HG02623 (cell line): Measurements from ENCODE around the gene TTLL11.

Experiments
- ATAC-seq: cut with Tn5 transposase; IDR thresholded peaks from one replicate; pipeline ENCODE4 v1.9.1; 2021; ENCODE audit warnings: moderate library complexity; ENCODE audit not compliant: unreplicated experiment

Gene TTLL11

DNA sequence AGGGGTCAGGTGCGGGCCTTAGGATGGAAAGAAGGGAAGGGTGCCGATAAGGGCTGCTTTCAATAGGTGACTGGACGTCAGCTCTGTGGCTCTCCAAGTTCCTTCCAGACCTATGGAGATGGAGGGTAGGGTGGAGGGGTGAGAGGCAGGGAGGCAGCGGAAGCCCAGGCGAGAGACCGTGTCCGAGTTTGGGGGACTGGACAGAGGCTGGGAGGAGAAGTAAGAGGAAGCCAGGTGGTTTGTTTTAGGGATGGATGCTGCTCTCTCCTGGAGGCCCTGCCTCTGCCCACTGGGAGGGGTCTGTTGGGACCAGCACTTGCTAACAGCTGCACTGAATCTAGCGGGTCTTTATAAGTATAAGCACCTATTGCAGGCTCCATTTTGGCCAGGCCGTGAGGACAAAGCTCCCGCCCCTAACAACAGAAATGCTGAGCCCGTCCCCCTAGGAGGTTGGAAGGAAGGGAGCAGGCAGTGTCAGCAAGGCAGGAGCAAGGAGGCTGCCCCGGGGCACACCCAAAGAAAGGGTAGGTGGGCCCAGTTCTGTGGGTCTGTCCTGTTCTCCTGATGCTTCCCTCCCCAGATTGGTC is 274.2 kb downstream of the TTLL11 start:
- no peak for ATAC-seq

DNA sequence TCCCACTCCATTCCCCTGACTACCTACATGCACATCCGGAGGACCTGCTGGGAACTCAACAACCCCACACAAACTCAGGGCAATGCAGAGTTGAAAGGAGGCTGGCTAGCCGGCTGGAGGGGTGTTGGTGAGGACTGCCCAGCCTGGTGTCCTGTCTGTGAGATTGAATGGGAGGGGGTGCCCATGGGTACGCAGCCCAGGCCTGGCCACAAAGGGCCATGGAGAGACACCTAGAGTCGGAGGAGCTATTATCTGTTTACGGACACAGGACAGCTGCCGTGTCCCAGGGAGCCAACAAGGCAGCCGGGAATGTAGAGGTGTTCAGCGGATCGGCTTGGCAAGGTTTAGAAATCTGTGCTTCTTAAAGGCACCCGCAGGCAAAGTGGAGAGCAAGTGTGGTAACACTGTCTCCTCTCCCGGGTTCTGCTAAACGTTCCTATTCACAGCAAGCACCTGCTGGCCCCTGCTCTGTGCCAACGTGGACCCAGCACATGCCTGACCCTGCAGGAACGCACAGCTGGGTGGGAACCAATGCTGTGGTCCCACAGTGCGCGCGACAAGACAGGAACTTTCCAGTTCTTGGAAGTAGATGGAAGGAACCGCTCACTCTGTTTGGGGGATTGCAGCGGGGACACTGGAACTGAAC is 275.0 kb downstream of the TTLL11 start:
- ATAC-seq, result no peak

DNA sequence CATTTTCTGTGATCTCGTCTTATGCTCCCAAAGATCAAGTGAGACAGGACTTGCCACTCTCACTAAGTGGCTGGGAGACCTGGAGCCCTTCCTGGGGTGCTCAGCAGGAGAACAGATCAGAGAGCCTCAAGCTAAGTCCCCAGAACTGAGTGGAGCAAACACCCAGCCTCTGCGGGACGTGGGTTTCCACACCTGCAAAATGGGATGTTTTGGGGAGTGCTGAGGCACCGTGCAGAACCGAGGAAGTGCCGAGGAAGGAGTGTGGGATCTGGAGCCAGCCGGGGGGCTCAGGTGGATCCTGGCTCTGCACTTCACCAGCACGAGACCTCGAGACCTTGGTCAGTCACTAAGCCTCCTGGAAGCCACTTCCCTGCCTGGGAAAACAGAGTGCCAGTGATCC is 275.6 kb downstream of the TTLL11 start:
- no peak for ATAC-seq

DNA sequence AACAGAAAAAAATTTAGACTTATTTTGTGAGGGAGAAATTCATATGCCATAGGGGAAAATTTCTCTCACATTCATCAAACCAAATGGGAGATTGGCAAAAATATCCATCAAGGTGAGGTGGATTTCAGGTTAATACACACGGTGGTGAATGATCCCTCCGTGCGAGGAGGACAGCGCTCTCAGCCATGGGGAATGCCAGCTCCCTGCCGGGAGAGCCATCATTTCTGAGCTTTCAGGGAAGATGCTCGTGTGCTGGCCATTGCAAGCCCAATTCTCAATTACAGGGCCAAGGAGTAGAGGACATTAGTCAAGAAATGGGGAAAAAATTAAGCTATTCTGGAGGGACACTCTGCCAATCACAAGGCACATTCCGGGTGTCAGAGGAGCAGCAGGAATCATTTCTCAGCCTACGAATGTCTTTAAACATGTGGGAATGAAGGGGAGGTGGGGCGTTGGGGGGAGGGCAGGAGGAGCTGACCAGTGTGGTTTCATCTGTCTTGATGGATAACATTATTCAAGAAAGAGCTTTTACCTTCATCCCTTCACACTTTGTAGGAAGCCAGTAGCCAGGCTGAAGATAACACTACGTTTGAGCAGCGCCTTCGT is 276.2 kb downstream of the TTLL11 start:
- ATAC-seq, result no peak

DNA sequence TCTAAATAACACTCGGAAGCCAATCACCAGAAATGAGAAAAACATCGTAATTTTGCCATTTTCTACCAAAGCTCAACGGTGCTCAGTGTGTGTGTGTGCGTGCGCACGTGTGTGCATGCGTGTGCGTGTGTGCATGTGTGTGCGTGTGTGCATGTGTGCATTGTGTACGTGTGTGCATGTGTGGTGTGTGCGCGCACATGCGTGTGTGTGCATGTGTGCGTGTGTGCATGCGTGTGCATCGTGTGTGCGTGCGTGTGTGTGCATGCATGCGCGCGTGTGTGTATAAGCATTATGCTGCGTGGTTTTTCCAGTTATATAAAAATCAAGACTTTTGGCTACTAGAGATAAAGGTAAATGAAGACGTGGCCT is 276.7 kb downstream of the TTLL11 start:
- ATAC-seq, result no peak

DNA sequence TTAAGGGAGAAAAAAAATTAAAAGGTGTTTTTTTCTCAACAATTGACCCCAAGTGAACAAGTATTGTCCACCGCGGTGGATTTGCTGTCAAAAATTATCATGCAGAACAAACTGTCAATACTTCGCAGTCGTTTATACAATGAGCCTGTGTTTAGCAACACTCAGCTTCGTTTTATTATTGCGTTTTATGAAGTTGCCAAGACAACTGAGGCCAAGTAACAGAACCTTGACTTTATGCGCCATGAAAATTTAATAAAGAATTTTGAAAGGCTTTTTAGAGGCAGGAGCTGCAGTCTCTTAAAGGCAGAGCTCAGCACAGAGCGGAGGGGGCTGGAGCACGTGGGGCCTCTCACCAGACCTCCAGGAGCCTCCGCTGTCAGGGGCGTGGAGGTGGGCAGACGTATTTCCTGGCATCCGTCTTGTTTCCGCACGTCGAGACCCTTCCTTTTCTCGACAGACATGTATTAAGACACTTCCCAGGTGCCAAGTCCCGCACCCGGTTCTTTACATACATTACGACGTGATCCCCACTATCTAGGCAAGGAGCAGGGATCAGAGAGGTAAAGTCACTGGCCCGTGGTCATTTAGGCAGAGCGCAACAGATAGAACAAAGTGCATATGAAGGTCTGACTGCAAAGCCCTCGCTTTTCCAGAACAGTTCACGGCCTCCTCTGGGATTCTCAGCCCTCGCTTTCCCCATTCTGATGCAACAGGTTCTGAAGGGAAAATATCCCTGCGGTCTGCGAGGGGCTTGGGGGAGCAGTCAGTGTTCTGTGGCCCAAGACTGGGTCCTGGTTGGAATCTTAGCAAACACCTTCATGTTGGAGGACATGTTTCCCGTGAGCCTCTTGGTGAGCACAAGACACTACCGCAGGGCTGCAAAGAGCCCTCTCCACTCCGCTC is 277.3 kb downstream of the TTLL11 start:
- no peak for ATAC-seq

DNA sequence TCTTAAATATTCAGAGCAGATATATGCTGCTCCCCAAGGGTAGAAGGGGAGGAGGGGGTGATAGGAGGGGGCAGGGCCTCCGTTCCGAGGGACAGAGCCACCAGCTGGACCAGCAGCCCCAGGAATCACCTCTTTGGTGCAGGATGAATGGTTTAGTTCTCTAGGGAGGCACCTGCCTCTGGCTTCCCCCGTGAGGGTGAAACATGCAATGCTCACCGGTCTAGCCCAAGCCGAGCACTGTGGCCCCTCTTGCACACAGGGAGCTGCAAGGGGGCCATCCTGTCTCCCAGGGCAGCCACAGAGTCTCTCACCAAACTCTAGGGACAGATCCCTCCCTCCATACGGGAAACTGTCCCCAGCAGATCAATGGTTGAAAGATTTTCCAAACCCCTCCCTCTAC is 278.0 kb downstream of the TTLL11 start:
- ATAC-seq, result no peak

DNA sequence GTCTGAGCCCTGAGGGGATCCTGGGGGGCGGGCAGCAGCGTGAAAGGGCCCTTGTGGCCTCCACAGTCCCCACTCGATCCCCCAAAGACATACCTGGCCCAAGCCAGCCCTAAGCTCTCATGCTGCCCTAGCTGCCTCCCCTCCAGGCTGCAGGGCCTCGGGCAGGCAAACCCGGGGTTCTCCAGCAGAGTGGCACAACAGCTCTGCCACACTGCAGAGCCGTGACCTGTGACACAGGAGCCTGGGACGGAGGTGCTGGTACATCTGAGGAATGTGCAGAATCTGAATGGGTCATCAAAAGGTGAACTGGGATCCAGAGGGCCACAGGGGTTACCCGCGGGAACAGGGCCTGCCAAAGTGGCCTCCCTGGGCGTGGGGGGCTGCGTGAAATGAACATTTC is 278.5 kb downstream of the TTLL11 start:
- no peak for ATAC-seq

DNA sequence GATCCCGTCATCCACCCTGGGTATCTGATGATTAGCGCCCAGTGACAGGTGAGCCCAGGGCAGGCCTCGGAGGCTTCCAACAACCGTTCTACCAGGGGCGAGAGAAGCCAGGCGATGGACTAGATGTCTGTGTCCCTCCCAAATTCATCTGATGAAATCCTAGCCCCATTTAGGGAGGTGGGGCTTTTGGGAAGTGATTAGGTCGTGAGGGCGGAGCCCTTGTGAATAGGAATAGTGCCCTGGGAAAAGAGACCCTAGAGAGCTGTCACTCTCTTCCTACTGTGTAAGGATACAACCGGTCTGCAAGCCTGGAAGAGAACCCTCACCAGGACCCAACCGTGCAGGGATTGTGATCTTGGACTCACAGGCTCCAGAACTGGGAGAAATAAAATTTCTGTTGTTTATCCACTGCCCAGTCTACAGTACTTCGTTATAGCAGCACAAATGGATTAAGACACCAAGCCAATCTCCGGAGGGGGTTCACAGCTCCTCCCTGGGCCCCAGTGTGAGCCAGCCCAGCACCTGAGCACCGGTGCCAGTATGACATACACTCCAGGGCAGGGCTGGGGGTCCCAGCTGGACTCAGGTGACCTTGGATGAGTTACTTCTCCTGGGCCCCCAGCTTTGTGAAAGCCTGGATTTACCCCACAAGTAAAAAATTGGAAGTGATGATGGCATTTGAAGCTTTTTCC is 279.4 kb downstream of the TTLL11 start:
- no peak for ATAC-seq

DNA sequence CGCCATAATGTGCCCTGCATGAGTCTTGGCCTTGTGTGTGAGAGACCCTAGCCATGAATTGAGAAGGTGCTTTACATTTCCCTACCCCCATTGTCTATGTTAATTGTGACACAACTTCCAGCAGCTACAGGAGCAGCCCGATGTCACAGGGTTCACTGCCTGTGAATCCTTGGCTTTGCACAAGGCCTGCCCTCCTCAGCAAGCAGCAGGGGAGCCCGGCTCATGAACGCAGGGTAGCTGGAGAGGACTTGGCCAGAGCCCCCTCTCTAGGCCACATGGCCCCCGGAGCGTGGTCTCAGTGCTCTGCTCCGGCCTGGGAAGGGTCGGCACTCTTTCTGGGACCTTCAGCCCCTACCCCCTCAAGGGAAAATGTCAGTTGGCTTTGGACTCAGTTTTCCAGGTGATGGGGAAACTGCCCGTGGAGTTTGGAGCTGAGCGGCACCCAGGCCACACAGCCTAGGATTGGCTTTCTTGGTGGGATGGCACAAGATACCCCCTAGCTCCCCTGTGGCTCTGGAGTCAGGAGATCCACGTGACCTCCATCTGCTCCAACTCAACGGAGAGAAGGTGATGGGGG is 280.9 kb downstream of the TTLL11 start:
- ATAC-seq, result no peak

DNA sequence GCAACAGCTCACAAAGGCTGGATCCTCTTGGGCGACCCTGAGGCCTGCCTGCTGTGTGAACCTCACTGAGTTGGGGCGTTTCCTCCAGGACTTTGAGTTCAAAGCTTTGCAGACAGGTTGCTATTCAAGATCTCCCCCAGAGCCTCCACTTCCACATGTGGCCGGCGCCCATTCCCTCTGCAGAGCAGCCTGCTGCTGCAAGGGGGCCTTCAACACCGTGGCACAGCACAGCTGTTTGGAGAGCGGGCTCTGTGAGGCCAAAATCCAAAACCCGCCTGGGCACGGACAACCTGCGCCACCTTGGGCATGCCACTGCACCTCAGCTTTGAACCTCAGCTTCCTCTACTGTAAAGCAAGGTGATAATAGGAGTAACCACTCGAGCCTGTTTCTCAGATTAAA is 281.4 kb downstream of the TTLL11 start:
- no peak for ATAC-seq

DNA sequence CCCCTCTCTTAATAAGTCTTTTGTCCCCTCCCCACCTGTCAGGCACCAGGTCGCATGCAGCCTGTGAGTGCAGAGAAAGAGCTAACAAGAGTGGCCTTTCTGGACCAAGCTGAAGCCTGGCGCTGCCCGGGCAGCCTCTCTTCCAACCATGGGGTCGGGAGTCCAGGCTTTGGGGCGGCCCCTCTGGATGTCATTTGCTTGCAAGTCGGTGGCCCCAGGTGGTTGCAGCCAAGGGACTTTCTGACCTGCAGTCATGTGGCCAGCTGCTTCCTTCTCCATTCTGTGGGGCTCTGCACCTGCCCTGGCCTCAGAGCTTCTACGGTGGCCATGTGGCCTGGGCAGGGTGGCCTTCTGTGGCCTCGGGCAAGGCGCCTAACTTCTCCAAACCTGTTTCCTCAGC is 282.0 kb downstream of the TTLL11 start:
- no peak for ATAC-seq

DNA sequence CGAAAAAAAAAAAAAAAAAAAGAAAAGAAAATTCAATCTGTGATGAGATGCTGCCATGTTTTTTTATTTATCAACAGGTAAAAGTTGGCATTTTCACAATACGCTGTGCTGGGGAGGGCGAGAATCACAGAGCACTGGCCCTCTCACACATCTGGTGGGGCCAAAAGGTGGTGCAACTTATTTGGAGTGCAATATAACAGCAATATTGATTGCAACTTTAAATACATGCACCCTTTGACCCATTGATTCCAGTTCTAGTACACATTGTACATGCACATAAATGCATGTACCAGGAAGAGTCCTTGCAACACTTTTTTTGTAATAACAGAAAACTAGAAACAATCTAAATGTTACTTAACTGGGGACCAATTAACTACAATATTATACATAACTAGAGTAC is 282.6 kb downstream of the TTLL11 start:
- ATAC-seq, result no peak

DNA sequence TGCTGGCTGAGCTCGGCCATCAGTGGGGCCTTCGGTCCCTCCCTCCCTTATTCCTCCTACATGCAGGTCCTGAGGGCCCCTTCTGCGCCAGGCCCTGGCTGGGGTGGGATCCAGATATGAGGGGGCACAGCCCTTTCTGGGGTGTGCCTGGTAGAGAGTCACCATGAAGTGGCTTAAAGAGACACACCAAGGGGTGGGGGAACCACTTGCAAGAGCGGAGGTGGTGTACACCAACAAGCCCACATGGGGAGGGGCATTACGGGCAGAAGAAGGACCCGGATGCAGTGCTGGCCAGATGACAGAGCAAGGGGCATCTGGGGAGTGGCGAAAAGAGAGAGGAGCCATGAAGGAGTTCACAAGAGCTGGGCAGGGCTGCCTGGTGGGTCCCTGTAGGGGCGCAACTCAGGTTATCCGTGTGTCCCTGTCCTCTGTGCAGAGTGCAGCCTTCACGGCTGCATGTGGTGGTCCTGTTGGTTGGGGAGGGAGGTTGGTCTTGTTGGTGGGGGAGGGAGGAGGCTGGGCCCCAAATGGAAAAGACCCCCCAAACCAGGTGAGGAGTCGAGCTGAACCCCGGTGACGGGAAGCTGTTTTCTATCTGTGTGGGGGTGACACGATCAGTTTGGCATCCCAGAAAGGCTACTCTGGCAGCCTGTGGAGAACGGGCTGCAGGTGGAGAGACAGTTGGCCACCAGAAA is 283.6 kb downstream of the TTLL11 start:
- no peak for ATAC-seq

DNA sequence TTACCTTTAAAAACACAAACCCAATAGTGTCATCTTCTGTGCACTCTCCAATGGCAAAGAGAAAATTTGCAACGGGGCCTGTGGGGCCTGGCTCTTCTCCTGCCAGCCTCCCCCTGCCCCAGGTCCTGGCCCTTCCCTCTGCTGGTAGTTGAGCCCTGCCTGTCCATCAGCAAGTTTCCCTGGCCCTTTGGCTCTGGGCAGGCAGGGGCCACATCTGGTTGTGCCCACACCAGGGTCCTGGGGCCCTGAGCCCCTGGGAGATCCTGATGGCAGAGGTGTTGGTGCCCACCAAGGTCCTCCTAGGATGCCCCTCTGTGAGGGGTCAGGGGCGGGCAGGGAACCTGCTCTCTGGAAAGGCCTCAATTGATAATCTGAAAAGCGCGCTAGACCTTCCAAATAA is 284.3 kb downstream of the TTLL11 start:
- no peak for ATAC-seq

DNA sequence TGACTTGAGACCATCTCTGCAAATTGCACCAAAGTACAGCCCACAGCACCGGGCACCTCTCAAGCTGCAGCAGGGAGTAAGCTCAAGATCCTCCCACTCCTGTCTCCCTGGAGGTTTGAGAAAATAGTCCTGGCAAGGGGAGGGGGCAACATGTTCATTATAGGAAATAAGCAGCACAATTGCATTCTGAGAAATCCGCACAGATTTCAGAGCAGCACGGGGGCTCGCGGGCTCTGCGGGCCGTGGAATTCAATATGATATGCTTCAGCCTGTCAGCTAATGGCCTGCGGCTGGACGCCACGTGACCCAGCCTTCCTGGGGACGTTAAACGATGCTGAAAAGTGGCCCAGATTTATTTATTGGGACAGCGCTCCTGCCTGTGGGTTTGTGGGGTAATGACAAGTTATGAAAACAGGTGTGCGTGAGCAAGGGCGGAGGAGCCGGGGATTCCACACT is 285.3 kb downstream of the TTLL11 start:
- no peak for ATAC-seq

DNA sequence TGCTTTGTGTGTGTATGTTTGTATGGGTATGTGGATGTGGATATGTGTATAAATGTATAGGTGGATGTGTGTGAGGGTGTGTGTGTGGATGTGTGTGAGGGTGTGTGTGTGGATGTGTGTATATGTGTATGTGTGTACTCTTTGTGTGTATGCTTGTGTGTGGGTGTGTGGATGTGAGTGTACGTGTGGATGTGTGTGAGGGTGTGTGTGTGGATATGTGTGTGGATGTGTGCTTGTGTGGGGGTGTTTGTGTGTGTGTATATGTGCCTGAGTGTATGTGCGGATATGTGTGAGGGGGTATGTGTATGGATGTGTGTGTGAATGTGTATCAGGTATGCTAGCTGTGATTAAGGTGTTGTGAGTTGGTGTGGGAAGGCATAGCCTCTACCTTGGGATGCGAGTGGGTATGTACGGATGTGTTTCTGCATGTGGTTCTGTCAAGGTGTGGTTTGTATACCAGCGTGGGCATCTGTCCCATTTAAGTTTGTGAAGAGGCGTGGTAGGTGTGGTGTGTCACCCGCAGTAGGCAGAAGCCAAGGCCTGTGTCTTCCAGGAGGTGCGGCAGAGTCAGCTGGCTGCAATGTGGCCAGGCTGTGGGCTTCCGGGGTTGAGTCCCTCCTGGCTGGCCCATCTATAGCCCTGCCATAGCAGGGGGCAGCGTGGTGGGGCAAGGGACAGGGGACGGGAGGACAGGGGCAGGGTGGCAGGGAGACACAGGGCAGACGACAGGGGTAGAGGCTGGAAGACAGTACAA is 285.9 kb downstream of the TTLL11 start:
- no peak for ATAC-seq

DNA sequence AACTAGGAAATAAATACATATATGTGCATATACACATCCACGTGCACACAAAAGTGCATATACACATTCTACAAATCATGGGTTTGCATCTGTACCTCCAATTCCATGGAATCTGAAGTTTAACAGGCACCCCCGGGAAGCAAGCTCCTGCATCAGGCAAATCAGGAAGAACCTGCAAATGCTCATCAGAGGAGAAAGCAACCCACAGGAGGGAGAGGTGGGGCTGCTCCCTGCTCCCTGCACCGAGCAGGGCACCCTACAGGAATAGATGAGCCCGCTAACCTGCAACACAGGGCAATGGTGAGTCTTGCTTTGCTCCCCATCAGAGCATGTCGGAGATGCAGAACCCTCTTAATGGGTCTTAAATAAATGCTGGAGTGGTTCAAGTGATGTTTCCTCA is 290.4 kb downstream of the TTLL11 start:
- ATAC-seq, result no peak

DNA sequence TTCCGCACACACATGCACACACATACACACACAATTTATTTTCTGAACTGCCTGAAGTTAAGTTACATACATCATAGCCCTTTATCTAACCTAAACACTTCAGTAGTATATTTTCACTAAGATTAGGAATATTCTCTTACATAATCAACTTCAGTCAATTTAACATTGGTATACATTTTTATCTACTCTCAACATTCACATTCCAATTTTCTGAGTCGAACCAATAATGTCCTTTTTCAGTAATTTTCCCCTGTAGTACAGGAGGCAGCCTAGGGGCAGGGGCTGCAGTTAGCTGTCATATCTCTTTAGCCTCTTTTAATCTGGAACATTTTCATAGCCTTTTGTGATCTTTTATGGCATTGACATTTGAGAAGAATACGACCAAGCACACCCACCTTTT is 291.5 kb downstream of the TTLL11 start:
- ATAC-seq, result no peak
